HG03159 (cell line): ENCODE results near the gene SACM1L.
"Not testable (repeated sequence)": the region's sequence is repeated elsewhere in the genome, so short reads cannot be mapped to it uniquely, and the experiment has no call there.

ENCODE experiments used
- ATAC-seq: cut with Tn5 transposase; IDR thresholded peaks from one replicate; pipeline ENCODE4 v1.9.1; 2021; ENCODE audit warnings: mild to moderate bottlenecking, moderate library complexity; ENCODE audit not compliant: unreplicated experiment

The SACM1L gene

GRCh38 chr3:45737234-45737633 is 48.0 kb downstream of the SACM1L start:
- ATAC-seq, result no peak

GRCh38 chr3:45739991-45740390 is 50.8 kb downstream of the SACM1L start:
- ATAC-seq, result no peak

GRCh38 chr3:45741247-45741646 is 52.1 kb downstream of the SACM1L start:
- no peak for ATAC-seq

GRCh38 chr3:45741742-45742460 is 52.7 kb downstream of the SACM1L start:
- no peak for ATAC-seq

GRCh38 chr3:45742461-45743089 is 53.4 kb downstream of the SACM1L start:
- ATAC-seq, result no peak

GRCh38 chr3:45746165-45746776 is 57.1 kb downstream of the SACM1L start:
- no peak for ATAC-seq

- no peak for ATAC-seq
Observed at GRCh38 chr3:45746777-45747622, 57.8 kb downstream of the SACM1L start.

- ATAC-seq, result no peak
Observed at GRCh38 chr3:45748068-45748467, 58.9 kb downstream of the SACM1L start.

- ATAC-seq, result not testable (repeated sequence)
Observed at GRCh38 chr3:45749036-45749600, 59.9 kb downstream of the SACM1L start.

GRCh38 chr3:45749880-45750279 is 60.7 kb downstream of the SACM1L start:
- no peak for ATAC-seq

GRCh38 chr3:45751537-45752242 is 62.5 kb downstream of the SACM1L start:
- ATAC-seq, result no peak

- no peak for ATAC-seq
Observed at GRCh38 chr3:45753095-45753494, 63.9 kb downstream of the SACM1L start.

GRCh38 chr3:45754461-45754860 is 65.3 kb downstream of the SACM1L start:
- ATAC-seq, result no peak

GRCh38 chr3:45756055-45756454 is 66.9 kb downstream of the SACM1L start:
- ATAC-seq, result no peak

- ATAC-seq, result not testable (repeated sequence)
Observed at GRCh38 chr3:45757141-45757540, 67.9 kb downstream of the SACM1L start.

- ATAC-seq, result no peak
Observed at GRCh38 chr3:45758871-45759270, 69.7 kb downstream of the SACM1L start.

GRCh38 chr3:45759851-45760250 is 70.7 kb downstream of the SACM1L start:
- ATAC-seq, result no peak

GRCh38 chr3:45760878-45761711 is 71.9 kb downstream of the SACM1L start:
- ATAC-seq, result no peak

- no peak for ATAC-seq
Observed at GRCh38 chr3:45761831-45762230, 72.6 kb downstream of the SACM1L start.
